OCI-LY7 (cell line): ENCODE measurements around the gene NRCAM.

Experiments used
- EZH2phosphoT487 ChIP-seq: fragments of 200-600 bp; sonication (generic); IDR thresholded peaks from 2 replicates; pipeline ENCODE4 v1.6.1; 2018; ENCODE audit warnings: low read depth, borderline replicate concordance, mild to moderate bottlenecking, mixed run types, antibody characterized with exemption, low read length, moderate library complexity, mixed read lengths
- TF ChIP-seq, protein P1 (sequence below): fragments of 200-600 bp; sonication (generic); conservative IDR thresholded peaks from 2 replicates; pipeline ENCODE4 v1.5.1; 2014; ENCODE audit warnings: mild to moderate bottlenecking, antibody characterized with exemption, low read length, moderate library complexity, mixed read lengths

DNA sequence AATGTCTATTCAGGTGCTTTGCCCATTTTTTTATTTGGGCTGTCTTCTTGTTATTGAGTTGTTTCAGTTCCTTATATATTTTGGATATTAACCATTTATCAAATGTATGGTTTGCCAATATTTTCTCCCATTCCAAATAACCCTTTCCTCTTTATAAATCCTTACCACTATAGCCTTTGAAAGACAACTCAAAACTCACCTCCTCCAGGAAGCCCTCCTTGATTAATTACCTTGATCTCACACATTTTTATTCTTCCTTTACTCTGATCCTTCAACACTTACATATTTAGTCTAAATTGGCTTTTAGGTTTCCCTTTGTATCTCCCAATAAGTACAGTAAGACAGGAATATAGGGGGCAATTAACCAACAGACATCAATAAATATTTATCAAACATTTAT is 42.9 kb downstream of the NRCAM start:
- TF ChIP-seq, protein P1, sequence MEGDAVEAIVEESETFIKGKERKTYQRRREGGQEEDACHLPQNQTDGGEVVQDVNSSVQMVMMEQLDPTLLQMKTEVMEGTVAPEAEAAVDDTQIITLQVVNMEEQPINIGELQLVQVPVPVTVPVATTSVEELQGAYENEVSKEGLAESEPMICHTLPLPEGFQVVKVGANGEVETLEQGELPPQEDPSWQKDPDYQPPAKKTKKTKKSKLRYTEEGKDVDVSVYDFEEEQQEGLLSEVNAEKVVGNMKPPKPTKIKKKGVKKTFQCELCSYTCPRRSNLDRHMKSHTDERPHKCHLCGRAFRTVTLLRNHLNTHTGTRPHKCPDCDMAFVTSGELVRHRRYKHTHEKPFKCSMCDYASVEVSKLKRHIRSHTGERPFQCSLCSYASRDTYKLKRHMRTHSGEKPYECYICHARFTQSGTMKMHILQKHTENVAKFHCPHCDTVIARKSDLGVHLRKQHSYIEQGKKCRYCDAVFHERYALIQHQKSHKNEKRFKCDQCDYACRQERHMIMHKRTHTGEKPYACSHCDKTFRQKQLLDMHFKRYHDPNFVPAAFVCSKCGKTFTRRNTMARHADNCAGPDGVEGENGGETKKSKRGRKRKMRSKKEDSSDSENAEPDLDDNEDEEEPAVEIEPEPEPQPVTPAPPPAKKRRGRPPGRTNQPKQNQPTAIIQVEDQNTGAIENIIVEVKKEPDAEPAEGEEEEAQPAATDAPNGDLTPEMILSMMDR, result no peak
- TF ChIP-seq EZH2phosphoT487, result no peak
